PC-3 (cell line): ENCODE results near the gene TNFRSF4.

ENCODE experiments used
- CTCF ChIP-seq: fragments of 300-600 bp; sonication (generic); conservative IDR thresholded peaks from 2 replicates; pipeline ENCODE4 v1.5.1; 2017; ENCODE audit warnings: antibody characterized with exemption, low read depth, mild to moderate bottlenecking, low read length
- EZH2 ChIP-seq: fragments of 300-600 bp; sonication (generic); IDR thresholded peaks from one replicate; pipeline ENCODE4 v1.6.1; 2017; ENCODE audit warnings: antibody characterized with exemption, mild to moderate bottlenecking, low read length; ENCODE audit not compliant: unreplicated experiment

- no peak for TF ChIP-seq CTCF
- no peak for TF ChIP-seq EZH2
Measured at GRCh38 chr1:1243807-1244191, 29.8 kb upstream of the TNFRSF4 start.
